SIG-M5 treated with dmso at 0.1 percent for 504 hours (cell line): ENCODE measurements around the gene TRIB2.

Experiments
- DNase-seq: peaks from one replicate; lab custom pipeline; 2025; ENCODE audit not compliant: unreplicated experiment; lab: John Stamatoyannopoulos, UW

TRIB2 gene

GRCh38 chr2:12719400-12720277, 2.9 kb downstream of the TRIB2 start:
- peak; percentile 46 for DNase-seq

- no peak for DNase-seq
Measured at GRCh38 chr2:12720278-12720620, 3.5 kb downstream of the TRIB2 start.

GRCh38 chr2:12720754-12721378, 4.1 kb downstream of the TRIB2 start:
- DNase-seq = no peak

- no peak for DNase-seq
Measured at GRCh38 chr2:12721566-12722446, 5.1 kb downstream of the TRIB2 start.

- peak; percentile 81 for DNase-seq
Measured at GRCh38 chr2:12722447-12723316, 5.9 kb downstream of the TRIB2 start.

- DNase-seq = no peak
Measured at GRCh38 chr2:12723736-12724463, 7.2 kb downstream of the TRIB2 start.

GRCh38 chr2:12725233-12726187, 8.8 kb downstream of the TRIB2 start:
- DNase-seq = no peak

GRCh38 chr2:12726271-12726670, 9.5 kb downstream of the TRIB2 start:
- DNase-seq = no peak

GRCh38 chr2:12727065-12727464, 10.3 kb downstream of the TRIB2 start:
- no peak for DNase-seq

- no peak for DNase-seq
Measured at GRCh38 chr2:12727641-12728040, 10.9 kb downstream of the TRIB2 start.

- DNase-seq = peak; percentile 86
Measured at GRCh38 chr2:12728221-12728777, 11.6 kb downstream of the TRIB2 start.

GRCh38 chr2:12730265-12730664, 13.5 kb downstream of the TRIB2 start:
- no peak for DNase-seq

- no peak for DNase-seq
Measured at GRCh38 chr2:12731701-12732280, 15.1 kb downstream of the TRIB2 start.

- no peak for DNase-seq
Measured at GRCh38 chr2:12732651-12733050, 15.9 kb downstream of the TRIB2 start.

GRCh38 chr2:12733846-12734245, 17.1 kb downstream of the TRIB2 start:
- DNase-seq = no peak

- no peak for DNase-seq
Measured at GRCh38 chr2:12734914-12735654, 18.3 kb downstream of the TRIB2 start.

- no peak for DNase-seq
Measured at GRCh38 chr2:12737297-12737696, 20.6 kb downstream of the TRIB2 start.
